Lung (tissue), 5 donors: Measurements from ENCODE around the gene FAXDC2. TPM values are rescaled to one million over a fixed set of nuclear protein-coding genes. Genes with fewer than 3 reads are reported as not detected.

Experiments
- polyA plus RNA-seq, 2 donors: library from polyadenylated mRNA; stranded (reverse); fragments of 200-250 nt; gene quantifications; one replicate each; pipeline ENCODE4 v1.2.1, GENCODE V29; 2013
- small RNA-seq: library from RNA; depleted of rRNA; stranded (forward); fragments of <200 nt; gene quantifications from one replicate; pipeline ENCODE3, GENCODE V24; 2014; ENCODE audit warnings: low replicate concordance
- total RNA-seq, 2 donors: library from RNA; depleted of rRNA in 1 of 2; stranded (reverse); fragments of >200 nt in 1 of 2; gene quantifications; one replicate each; pipeline ENCODE4 v1.2.1, GENCODE V29; 2014 to 2021
- donor health status: Bipolar disorder and iron deficiency.
- donor health status: healthy.
- donor health status: DM: yes; HTN: yes; CAD: no.

The FAXDC2 gene
- total and polyA plus RNA-seq, 4 donors, result 11.1 to 37.5 (median 17.1) TPM

Small RNA genes lying within 50 kb of the gene (small RNA-seq; reads per million reads assigned to genes)
- gene MIR378H, result not detected

Other genes starting within 250 kb of the FAXDC2 start
- gene LARP1, start 95.2 kb downstream of the FAXDC2 start, total RNA-seq, result 100 to 1,000 TPM in 1 of 2 donors, 10 to 100 TPM in 1; 75.7 to 199 TPM
- gene LARP1, start 95.2 kb downstream of the FAXDC2 start, polyA plus RNA-seq, result 10 to 100 TPM; 30.5 to 47.7 TPM
- gene CNOT8, start 8.0 kb upstream of the FAXDC2 start, total RNA-seq, result 10 to 100 TPM; 62.6 to 87.0 TPM
- 10 to 100 TPM; 53.9 to 74.9 TPM for gene CNOT8, start 8.0 kb upstream of the FAXDC2 start, polyA plus RNA-seq
- 10 to 100 TPM; 15.5 to 18.3 TPM for gene GEMIN5, start 87.6 kb upstream of the FAXDC2 start, total RNA-seq
- gene GEMIN5, start 87.6 kb upstream of the FAXDC2 start, polyA plus RNA-seq, result 1 to 10 TPM; 2.8 to 6.1 TPM
- 10 to 100 TPM; 26.9 to 35.0 TPM for gene MRPL22, start 90.5 kb upstream of the FAXDC2 start, total RNA-seq
- gene MRPL22, start 90.5 kb upstream of the FAXDC2 start, polyA plus RNA-seq, result 10 to 100 TPM; 40.2 to 88.0 TPM
- not detected for gene KIF4B, start 163.2 kb upstream of the FAXDC2 start, total RNA-seq
- under 1 TPM; 0.01 to 0.02 TPM for gene KIF4B, start 163.2 kb upstream of the FAXDC2 start, polyA plus RNA-seq